HG03342 (cell line): Measurements from ENCODE around the gene ATG5.

Experiments used
- ATAC-seq: cut with Tn5 transposase; IDR thresholded peaks from one replicate; pipeline ENCODE4 v1.9.1; 2021; ENCODE audit warnings: mild to moderate bottlenecking, moderate library complexity; ENCODE audit not compliant: unreplicated experiment

ATG5 gene

DNA sequence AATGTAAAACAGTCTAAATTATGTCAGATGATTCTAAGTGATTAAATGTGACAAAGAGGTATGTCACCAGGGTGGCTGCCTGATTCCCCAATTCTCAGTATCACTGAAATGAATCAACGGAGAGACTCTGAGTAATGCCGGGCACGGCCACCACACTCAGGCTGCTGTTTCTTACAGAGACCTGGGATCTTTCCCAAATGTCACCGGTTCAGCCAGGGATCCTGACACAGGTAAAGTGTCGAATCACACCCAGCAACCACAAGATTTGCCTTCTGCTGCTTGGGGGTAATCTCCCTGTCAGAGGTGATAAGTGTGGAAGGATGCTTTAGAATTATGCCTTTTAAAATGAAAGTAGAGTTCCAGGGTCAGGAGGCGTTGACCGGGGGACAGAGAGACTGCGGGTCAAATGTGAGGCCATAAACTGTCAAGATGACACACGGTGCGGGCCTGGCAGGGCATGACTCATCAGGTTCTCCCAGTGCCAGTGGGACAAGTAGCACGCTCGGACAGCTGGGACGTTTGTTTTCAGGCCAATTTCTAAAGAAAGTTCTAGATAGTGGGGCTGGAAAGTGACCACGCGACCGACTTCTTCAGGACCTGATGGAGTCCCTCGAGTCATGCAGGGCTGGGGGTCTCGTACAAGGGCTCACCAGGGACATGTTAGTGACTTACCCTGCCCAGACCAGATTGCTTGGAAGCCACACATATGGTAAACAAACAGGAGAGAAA is 190.5 kb downstream of the ATG5 start:
- ATAC-seq: no peak
